Esophagus muscularis mucosa (tissue), 4 donors: ENCODE data around the gene TBC1D8B. TPM values are rescaled to one million over a fixed set of nuclear protein-coding genes. Genes with fewer than 3 reads are reported as not detected.

Source experiments
- DNase-seq: peaks from one replicate; pipeline ENCODE4 v3.0.0-alpha.2; 2017; ENCODE audit errors: extremely low spot score
- H3K27ac ChIP-seq, 4 donors: fragments of 200-600 bp; sonication (generic); replicated peaks in 1 of 4; 1 replicate in 3 of 4; 2 replicates in 1 of 4; pipeline ENCODE4 v1.5.1; 2016 to 2019; ENCODE audit warnings: mild to moderate bottlenecking in 1 of 4
- H3K27me3 ChIP-seq, 4 donors: fragments of 200-600 bp; sonication (generic); one replicate each; pipeline versions ENCODE4 v1.5.1 to v1.6.0; 2016 to 2019
- H3K36me3 ChIP-seq, 4 donors: fragments of 200-600 bp; sonication (generic); one replicate each; pipeline ENCODE4 v1.5.1; 2016 to 2019
- H3K4me1 ChIP-seq, 4 donors: fragments of 200-600 bp; sonication (generic); one replicate each; pipeline ENCODE4 v1.5.1; 2016 to 2019
- H3K4me3 ChIP-seq, 4 donors: fragments of 200-600 bp; sonication (generic); 1 replicate in 2 of 4; 2 replicates in 2 of 4; pipeline ENCODE4 v1.5.1; 2016 to 2019; ENCODE audit warnings: mild to moderate bottlenecking in 4 of 4, moderate library complexity in 1 of 4
- H3K9me3 ChIP-seq, 4 donors: fragments of 200-600 bp; sonication (generic); 1 replicate in 3 of 4; 2 replicates in 1 of 4; pipeline ENCODE4 v1.5.1; 2016 to 2019
- EP300 ChIP-seq: sonication (generic); formaldehyde crosslinking; IDR thresholded peaks from one replicate; pipeline ENCODE4 v1.6.1; 2017; ENCODE audit warnings: antibody characterized with exemption
- POLR2A ChIP-seq: fragments of 450-650 bp; IDR thresholded peaks from one replicate; pipeline ENCODE4 v1.6.1; 2017; ENCODE audit warnings: antibody characterized with exemption, moderate library complexity, mild to moderate bottlenecking, low read depth
- POLR2AphosphoS5 ChIP-seq, 2 donors: sonication (generic); formaldehyde crosslinking; IDR thresholded peaks; one replicate each; pipeline ENCODE4 v1.6.1; 2017; ENCODE audit warnings: antibody characterized with exemption in 2 of 2
- WGBS: methylation state at CpG from one replicate; pipeline ENCODE4 v1.1.5; 2018; 5-methylcytosine and 5-hydroxymethylcytosine counted together
- intact Hi-C: fragments of 100-400 bp; cut with DNase I; formaldehyde crosslinking; loops from one replicate; pipeline ENCODE4 v1.15.1; 2023
- total RNA-seq, 4 donors: library from RNA; depleted of rRNA; stranded (reverse); fragments of >200 nt; gene quantifications; one replicate each; pipeline versions ENCODE4 v1.1.0 to v1.2.1, GENCODE V29; 2016

Gene TBC1D8B
- total RNA-seq, 4 donors from 2014 or later: 2.5 to 5.0 (median 3.6) TPM

DNA sequence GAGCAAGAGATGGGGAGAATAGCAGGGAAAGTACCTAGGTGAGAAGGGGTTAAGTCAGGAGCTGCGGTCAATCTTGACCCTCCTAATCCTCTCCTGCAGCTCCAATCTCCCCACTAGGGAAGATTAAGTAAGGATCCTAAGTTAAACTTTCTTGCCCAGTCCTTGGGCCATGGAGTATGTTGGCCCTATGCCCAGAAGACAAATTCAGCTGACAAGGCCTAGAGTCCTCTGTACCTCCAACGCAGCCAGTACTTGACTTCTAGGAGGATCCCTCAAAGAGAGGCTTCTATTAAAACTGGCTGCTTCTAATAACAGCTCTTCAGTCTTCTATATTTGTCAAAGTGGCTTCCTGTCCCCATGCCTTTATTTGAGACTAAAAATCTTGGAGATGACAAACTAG lies 119.2 kb downstream of the TBC1D8B start:
- WGBS: 71% methylated on average over 2 of the region's 2 CpGs
- H3K4me1 ChIP-seq: no peaks in the 10 kb centered on the region
- no peaks in the 10 kb centered on the region for H3K36me3 ChIP-seq

More for the DNA sequence above, 119.2 kb downstream of the TBC1D8B start:
- H3K27me3 ChIP-seq: no peaks in the 10 kb centered on the region
- H3K27ac ChIP-seq: no peak overlapping the region
- H3K9me3 ChIP-seq: no peaks in the 10 kb centered on the region
- intact Hi-C loops: no loop called here
- DNase-seq: no peak
- TF ChIP-seq POLR2A: no peak
- TF ChIP-seq POLR2AphosphoS5 (IDR thresholded peaks at IDR 0.05): no peak
- TF ChIP-seq EP300: no peak
- no peak overlapping the region for H3K4me3 ChIP-seq

Other genes with a start within 250 kb of the TBC1D8B start
- gene RADX, start 190.7 kb upstream of the TBC1D8B start, total RNA-seq: 1 to 10 TPM; 1.7 to 2.7 (median 2.2) TPM
- under 1 TPM in 3 of 4 donors, not detected in 1; under 0.01 to 0.17 (median 0.13) TPM for gene RNF128, start 76.0 kb upstream of the TBC1D8B start, total RNA-seq
- not detected for gene RIPPLY1, start 100.7 kb downstream of the TBC1D8B start, total RNA-seq
- gene CLDN2, start 117.7 kb downstream of the TBC1D8B start, total RNA-seq: under 1 TPM in 2 of 4 donors, not detected in 2; 0.11 to 0.17 TPM
- gene MORC4, start 197.5 kb downstream of the TBC1D8B start, total RNA-seq: 10 to 100 TPM in 2 of 4 donors, 1 to 10 TPM in 2; 9.8 to 11.1 (median 10.2) TPM